HG02884 (cell line): ENCODE results near the gene CEP43.

Experiments
- ATAC-seq: cut with Tn5 transposase; IDR thresholded peaks from one replicate; pipeline ENCODE4 v1.9.1; 2021; ENCODE audit warnings: mild to moderate bottlenecking, moderate library complexity; ENCODE audit not compliant: unreplicated experiment

The CEP43 gene

DNA sequence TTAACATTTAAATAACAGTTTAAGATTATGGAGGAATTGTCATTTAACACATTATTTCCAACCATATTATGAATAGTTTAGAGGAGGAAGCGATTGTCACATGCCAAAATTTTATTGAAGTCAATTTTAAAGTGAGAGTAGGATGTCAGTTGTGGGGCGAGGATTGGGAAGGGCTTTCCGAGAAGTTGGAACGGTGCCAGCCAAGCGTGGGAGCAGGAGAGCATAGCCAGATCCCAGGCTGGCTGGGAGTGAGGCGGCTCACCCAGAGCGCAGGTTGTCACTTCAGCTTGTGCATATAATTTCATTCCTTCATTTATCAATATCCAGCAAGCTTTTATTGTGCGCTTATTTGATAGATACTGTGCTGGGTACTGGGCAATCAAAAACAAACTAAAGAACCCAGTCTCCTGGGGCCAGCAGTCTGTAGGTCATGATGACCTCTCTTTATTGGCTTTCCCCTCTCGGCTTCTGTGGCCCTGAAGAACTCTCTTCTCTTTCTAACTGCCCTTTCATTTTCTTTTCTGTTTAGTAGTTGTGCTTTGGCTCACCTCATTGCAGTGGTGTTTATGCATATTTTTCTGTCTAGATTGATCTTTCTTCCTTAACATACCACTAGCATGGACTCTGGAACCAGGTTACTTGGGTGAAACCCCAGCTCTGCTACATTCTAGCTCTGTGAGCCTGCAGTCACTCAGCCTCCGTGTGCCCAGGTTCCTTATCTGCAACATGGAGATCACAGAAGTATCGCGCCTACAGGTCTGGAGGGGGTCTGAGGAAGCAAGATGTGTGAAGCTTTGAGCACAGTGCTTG is 6.4 kb downstream of the CEP43 start:
- no peak for ATAC-seq

GRCh38 chr6:167007985-167008384 is 8.8 kb downstream of the CEP43 start:
- no peak for ATAC-seq

DNA sequence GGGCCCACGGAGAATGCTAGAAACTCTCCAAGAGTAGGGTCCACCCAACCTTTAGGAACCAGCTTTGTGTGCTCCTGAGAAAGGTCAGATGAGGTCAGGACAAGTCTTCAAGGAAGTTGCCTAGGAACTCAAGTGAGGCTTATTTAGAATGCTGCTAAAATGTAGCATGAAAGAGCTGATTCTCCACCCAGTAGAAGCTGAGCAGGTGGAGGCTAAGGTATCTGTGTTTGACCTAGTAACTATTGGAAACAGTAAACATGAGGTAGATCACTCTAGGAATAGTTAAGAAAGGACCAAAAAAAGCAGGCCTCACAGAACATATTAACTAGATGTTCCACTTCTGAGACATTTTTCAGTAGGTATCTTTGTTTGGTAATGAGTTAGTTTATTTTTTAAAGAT is 13.9 kb downstream of the CEP43 start:
- ATAC-seq, result no peak

DNA sequence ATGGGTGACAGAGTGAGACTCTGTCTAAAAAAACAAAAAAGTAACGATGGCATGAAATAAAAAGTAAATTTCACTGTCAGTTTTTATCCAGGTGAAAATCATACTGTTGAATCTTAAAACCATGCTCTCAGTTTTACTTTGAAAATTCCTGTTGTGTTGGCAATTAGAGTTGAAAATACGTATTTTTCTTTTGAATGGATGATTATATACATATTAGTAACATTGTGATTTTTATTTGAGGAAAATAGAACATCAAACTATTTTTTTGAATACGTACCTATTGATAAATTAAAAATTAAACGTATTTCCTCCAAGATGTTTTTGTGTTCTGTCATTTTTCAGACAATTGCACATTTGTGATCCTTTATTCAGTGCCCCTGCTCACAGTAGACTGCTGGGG is 14.7 kb downstream of the CEP43 start:
- ATAC-seq, result no peak

DNA sequence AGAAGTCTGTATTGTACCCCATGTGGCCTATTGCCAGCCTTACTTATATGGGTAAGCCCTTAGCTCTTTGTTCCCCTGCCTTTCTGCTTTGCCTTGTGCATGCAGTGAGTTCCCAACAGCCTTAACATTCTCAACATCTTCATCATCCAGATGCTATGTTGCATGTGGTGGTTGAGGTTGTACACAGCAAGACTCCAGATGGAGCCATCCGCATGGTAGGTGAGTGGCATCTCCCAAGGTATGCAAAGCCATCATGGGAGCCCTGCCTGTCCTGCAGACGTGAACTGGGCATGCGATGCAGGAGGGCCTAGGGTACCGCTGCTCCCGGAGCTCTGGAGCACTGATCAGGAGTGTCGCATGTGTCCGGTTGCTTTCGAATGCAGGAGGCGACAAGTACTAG is 16.1 kb downstream of the CEP43 start:
- no peak for ATAC-seq

GRCh38 chr6:167020206-167020605 is 21.0 kb downstream of the CEP43 start:
- peak; percentile 69 for ATAC-seq

DNA sequence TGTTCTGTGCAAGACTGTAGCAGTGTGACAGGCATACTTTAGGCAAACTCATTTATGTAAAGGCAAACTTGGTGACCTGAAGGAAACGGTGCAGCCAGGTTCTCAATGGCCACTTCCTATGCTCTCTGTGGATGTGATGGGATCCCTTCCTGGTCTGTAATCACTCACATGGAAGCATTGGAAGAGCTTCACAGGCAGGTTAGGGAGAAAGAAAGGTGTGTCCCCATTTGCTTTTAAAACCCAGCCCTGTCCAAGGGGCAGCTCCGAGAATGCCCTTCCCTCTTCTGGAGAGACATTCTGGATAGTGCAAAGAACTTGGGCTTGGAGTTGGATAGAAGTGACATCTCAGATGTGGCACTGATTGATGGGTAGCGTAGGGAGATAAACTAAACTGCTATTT is 28.1 kb downstream of the CEP43 start:
- no peak for ATAC-seq

GRCh38 chr6:167027772-167028171 is 28.6 kb downstream of the CEP43 start:
- ATAC-seq, result no peak

DNA sequence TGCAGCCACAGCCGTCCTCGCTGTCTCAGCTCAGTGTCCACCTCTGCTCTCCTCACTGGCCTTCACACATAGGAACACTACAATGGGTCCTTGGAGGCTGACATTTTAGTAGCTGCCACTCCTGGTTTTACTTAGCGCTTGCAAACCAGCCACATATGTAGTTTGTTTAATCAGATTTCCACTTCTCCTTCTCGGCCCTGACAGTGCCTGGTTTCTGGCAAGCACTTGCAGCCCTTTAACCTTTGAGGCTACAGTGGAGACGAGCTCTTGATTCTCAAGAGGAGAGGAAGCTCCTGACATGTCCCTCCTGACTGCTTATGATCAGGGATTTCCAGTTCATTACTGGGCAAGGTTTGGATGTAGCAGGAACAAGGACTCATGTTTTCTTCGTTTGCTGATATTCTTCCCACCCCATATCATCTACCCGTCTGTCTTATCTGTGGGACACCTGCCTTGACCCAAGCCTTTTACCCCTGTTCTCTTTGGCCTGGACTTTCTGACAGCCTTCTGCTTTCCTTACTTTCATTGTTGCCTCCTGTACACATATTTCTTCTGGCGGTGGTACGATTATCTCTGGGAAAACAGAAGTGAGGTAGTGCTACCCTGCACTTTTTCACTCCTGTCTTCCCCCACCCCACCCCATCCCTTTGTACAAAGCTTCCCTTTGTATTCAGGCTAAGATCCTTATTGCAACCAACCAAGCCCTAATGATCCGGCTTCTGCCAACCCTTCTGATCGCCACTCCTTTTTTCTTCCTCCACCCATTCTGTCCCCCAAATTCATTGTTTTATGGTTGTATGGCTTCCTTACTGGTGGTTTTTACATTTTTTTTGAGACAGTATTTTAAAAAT is 31.2 kb downstream of the CEP43 start:
- ATAC-seq, result no peak

DNA sequence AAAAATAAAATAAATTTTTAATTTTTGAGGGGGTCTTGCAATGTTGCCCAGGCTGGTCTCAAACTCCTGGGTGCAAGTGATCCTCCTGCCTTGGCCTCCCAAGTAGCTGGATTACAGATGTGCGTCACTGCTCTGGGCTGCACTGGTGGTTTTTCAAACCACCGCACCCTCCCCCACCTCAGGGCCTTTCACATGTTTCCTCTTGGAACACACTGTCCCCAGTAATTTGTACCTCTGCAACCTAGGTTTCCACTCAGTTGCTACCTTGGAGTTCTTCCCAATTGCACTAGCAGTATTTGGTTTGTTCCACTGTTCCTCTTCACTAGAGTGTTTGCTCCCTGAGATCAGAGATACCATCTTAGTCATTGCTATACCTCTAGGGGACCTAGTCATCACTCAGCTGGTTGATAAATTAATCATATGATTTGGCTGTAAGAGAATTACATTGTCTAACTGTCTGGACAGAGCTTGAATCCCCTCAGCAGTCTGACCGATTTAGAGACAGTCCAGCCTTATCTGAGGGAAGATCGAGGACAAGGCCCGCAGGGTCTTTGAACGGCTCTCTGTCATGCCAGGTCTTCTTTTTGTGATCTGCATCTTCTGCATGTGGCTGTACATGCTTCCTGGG is 32.0 kb downstream of the CEP43 start:
- ATAC-seq, result no peak

GRCh38 chr6:167034056-167034455 is 34.9 kb downstream of the CEP43 start:
- no peak for ATAC-seq

- no peak for ATAC-seq
These were observed 38.6 kb downstream of the CEP43 start for GRCh38 chr6:167037762-167038161.

- ATAC-seq, result no peak
These were observed 45.5 kb downstream of the CEP43 start for GRCh38 chr6:167044696-167045095.

DNA sequence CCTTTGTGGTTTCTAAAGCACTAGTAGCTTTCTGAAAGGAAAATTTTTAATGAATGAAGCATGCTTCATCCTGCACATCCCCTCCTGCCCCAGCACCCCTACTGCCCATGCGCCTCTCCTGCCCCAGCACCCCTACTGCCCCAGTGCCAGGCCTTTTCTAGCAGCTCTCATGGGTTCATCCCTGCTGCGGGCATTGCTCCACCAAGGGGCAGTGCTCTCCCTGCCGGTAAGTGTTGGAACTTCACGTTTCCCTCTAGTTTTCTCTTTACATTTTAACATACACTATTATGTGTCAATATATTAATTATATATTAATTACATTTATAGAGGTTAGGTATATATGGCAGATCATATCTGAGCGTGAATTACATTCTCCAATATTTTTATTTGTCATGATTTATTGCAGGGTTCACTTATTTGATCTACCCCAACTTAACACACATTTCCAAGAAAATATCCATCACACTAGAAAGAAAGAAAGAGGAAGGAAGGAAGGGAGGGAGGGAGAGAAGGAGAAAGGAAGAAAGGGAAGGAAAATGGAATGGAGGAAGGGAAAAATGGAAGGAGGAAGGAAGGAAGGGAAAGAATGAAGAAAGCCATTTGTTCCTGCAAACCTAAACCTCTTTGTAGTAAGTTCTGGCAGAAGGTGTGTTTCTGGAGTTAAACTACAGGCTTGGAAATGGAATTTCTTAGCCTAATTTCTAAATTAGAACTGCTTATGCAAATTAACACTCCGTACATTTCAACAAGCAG is 46.8 kb downstream of the CEP43 start:
- no peak for ATAC-seq

DNA sequence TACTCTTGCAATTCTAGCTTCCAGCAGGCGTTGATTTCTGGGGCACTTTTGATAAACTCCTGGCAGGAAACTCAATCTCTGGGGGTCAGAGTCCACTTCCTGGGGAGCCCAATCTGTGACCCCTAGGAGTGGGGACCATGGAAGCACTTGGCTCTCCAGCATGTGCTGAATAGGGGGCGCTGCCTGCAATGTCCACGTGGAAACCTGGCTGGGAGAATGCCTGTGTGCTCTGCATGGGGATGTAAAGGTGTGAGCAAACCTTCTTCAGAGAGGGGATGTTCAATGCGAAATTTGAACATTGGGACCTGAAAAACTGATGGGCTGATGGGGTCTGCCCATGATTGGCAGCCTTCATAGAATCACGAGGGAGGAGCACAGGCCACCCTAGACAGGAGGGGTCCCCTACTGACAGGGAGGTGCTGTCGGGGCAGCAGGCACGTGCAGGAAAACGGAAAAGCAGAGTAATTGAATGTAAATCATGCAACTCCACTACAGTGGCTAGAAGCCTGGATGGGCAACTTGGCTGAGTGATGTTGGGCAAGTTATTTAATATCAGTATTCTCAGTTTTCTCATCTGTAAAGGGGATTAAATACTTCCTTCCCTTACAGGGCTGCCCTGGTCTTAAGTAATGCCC is 47.8 kb downstream of the CEP43 start:
- ATAC-seq, result peak; percentile 13

DNA sequence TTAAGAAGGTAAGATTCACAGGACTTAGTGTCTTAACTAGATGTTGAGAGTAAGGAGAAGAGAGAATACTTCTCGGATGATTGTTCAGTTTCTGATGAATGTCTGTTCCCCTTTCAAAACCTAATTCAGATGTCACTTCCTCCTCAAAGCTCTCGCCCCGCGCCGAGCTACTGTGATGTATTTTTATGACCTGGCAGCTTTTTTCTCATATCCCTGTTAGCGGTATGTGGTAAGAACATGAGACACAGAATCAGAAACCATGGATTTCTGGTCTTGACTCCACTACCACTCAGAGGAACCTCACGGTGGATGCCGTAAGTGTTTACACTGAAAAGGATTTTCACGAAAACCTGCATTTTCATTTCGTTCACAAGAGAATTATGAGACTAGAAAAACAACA is 48.4 kb downstream of the CEP43 start:
- peak; percentile 88 for ATAC-seq
